KOPT-K1 (cell line): ENCODE data around the gene MIDN.

Experiments
- H3K27ac ChIP-seq: fragments of 200-600 bp; sonication (generic); 2 replicates; pipeline ENCODE4 v1.5.1; 2016; ENCODE audit warnings: antibody characterized with exemption, mild to moderate bottlenecking, low read depth, low read length; ENCODE audit not compliant: poor library complexity, severe bottlenecking
- H3K36me3 ChIP-seq: fragments of 200-600 bp; sonication (generic); 2 replicates; pipeline ENCODE4 v1.5.1; 2017; ENCODE audit warnings: antibody characterized with exemption, mild to moderate bottlenecking, low read length, moderate library complexity; ENCODE audit not compliant: insufficient read depth
- H3K9me3 ChIP-seq: fragments of 200-600 bp; sonication (generic); 2 replicates; pipeline ENCODE4 v1.5.1; 2017; ENCODE audit warnings: antibody characterized with exemption, low read length, mild to moderate bottlenecking; ENCODE audit not compliant: insufficient read depth, poor library complexity, severe bottlenecking

The MIDN gene

DNA sequence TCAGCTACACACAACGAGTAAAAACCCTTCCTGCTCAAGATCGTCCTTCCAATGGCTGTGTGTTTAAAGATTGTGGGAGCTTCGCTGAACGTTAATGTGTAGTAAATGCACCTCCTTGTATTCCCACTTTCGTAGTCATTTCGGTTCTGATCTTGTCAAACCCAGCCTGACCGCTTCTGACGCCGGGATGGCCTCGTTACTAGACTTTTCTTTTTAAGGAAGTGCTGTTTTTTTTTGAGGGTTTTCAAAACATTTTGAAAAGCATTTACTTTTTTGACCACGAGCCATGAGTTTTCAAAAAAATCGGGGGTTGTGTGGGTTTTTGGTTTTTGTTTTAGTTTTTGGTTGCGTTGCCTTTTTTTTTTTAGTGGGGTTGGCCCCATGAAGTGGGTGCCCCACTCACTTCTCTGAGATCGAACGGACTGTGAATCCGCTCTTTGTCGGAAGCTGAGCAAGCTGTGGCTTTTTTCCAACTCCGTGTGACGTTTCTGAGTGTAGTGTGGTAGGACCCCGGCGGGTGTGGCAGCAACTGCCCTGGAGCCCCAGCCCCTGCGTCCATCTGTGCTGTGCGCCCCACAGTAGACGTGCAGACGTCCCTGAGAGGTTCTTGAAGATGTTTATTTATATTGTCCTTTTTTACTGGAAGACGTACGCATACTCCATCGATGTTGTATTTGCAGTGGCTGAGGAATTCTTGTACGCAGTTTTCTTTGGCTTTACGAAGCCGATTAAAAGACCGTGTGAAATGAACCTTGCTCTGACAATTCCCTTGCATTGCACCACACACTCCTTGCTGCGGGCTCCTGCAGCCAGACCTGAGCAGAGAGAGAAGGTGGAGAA is 24.3 kb downstream of the MIDN start:
- peaks cover 60% of the 10 kb centered on the region for H3K36me3 ChIP-seq
- no peaks in the 10 kb centered on the region for H3K9me3 ChIP-seq
- H3K27ac ChIP-seq = no peak overlapping the region

DNA sequence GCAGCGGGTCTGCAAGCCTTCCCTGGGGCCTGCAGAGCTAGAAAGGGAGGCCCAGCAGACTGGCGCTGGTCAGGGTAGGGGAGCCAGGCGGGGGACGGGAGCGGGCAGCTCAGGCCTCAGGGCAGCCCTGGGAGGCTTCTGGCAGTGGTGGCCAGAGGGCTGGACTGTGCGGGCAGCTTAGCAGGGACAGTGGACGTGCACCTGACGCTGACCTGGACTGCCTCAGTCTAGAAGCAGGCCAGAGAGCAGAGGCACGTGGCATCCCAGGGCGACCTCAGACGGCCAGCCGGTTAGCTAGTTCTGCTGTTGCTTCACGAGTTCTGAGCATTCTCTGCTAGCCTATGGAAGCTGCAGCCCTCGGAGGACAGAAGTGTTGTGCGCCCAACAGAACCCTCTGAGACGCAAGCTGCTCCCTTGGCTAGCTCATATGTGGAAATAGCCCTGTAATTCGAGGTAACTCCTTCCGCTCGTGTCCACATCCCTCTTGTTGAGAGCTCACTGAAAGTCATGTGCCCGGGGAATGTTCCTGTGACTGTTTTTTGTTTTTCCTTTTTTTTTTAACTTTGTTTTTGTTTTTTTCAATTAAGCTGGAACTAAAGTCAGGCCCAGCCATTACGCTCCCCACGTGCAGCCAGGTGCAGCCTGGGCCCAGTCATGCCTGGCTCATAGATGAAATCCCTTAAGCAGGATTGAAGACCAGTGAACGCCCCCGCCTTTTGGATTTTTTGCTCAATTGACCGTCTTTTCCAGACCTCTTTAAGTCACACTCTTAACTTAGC is 25.1 kb downstream of the MIDN start:
- Histone ChIP-seq H3K9me3 (no peaks in the 10 kb centered on the region), H3K27ac (no peak overlapping the region), H3K36me3 (peaks cover 69% of the 10 kb centered on the region)

DNA sequence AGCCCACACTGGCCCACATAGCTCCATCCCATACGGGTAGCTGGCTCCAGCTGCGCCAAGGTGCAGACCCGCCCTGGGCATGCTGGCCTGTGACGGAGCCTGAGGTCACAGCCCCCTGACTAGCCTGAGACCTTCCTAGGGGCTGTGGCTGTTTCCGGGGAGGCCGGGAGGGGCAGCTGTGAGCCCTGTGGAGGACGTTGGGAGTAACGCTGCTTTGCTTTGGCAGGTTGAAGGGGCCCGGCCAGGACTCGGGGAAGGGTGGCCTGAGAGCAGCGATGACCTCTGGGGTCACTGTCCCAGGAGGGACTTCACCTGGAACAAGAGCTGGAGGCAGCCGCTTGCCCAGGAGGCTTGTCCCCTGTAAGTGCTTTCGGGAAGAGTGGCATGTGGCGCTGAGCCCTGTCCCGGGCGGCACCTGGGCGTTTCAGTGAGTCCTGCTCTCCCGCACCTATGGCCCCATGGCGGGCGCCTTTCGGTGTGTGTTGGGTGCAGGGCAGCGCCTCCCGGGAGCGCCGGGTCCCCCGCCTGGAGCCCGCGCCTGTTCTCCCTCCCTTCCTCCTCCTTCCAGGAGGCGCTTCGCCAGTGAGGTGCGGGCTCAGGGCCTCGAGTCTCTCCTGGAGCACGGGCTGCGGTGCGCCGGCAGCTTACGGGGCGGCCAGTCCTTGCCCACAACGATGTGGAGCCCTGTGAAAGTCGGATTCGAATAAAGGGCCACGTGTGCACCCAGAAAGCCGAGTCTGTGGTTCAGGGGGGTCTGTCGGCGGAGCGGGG is 25.9 kb downstream of the MIDN start:
- Histone ChIP-seq H3K36me3 (peaks cover 77% of the 10 kb centered on the region), H3K9me3 (no peaks in the 10 kb centered on the region), H3K27ac (peak overlapping the region; percentile 96)

DNA sequence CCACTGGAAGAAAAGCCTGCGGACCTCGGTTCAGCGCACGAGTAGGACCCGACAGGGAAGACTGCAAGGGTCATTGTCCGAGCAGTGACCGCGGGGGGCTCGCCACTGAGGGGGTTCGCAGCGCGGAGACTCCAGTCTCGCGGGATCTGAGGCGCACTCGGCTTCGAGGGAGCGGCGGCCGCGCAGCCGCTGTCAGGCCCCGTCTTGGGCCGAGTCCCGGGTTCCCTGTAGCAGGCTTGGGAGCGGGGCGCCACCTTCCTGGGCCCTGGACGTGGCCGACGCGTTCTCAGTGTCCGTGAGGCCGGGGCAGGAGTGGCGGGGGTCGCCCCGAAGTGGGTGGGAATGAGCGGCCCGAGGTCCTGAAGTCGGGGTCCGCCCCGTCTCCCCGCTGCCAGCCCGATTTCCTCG is 26.5 kb downstream of the MIDN start:
- Histone ChIP-seq H3K27ac (peak overlapping the region; percentile 96), H3K36me3 (peaks cover 81% of the 10 kb centered on the region), H3K9me3 (no peaks in the 10 kb centered on the region)

DNA sequence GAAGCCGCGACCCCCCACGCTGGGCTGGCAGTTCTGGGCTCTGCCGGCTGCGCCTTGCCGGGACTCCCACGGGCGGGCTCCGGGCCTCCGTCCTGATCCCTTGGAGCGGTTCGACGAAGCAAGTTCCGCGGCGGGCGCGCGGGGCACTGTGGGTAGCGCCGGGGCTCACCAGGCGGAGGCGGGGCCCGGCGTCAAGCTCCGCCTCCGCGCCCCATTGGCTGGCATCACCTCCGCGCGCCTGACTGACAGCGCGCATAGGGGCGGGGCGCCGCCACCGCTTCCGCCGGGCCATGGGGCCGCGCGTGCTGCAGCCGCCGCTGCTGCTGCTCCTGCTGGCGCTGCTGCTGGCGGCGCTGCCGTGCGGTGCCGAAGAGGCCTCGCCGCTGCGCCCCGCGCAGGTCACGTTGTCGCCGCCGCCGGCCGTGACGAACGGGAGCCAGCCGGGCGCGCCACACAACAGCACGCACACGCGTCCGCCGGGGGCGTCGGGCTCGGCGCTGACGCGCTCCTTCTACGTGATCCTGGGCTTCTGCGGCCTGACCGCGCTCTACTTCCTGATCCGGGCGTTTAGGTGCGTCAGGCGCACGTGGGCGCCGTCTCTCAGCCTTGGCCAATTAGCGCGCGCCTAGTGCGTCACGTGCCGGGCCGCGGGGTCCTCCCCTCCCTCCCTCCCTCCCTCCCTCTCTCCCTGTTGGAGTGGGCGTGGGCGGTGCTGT is 27.0 kb downstream of the MIDN start, which contains the start of gene FAM174C:
FAM174C (plus strand) TSS at position 271 of the 716 bp plus-strand sequence; CDS start at position 291, 20 bp downstream.
- no peaks in the 10 kb centered on the region for H3K9me3 ChIP-seq
- peaks cover 82% of the 10 kb centered on the region for H3K36me3 ChIP-seq
- peak within 1 kb of the TSS; percentile 96 for H3K27ac ChIP-seq

DNA sequence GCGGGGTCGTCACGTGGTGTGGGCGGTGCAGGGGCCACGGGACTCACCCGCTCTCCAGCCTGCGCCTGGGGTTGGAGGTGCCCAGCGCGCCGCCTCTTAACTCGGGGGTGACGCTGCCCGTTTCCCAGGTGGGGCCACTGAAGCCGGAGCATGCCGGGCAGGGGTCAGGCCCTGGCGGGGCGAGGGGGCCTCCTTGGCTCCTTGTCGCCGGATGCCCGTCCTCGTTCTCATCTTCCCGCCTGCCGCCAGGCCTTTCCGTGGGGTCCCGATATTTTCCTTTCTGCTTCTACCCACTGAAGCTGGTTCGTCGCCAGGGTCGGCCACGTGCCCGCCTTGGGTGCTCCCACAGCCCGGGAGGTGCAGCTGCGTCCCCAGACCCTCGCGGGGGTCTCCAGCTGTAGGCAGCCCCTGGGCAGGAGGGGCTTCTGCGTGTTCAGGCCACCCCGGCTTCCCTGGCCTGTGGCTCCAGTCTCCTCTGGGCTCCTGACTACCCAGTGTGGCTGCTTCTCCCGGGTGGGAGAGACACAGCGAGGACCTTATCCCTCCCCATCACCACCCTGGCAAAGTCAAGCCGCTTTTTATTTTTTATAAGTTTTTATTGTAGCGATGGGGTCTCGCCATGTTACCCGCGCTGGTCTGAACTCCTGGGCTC is 27.7 kb downstream of the MIDN start:
- Histone ChIP-seq H3K27ac (peak overlapping the region; percentile 96), H3K36me3 (peaks cover 76% of the 10 kb centered on the region), H3K9me3 (no peaks in the 10 kb centered on the region)

DNA sequence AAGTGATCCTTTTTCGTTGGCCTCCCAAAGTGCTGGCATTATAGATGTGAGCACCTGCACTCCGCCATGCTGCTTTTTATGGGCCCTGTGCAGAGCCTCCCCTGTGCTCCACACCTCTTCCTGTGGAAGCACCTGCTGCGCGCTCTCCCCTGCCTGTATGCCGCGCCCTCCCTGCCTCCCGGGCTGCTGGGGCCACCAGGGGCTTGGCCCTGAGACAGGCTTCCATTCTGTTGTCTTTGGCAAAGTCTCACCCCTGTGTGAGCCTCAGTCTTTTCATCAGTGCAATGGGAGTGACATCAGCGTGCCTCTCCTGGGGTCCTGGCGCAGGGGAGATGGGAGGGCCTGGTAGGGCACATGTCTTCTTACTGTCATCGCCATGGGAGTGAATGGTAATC is 28.2 kb downstream of the MIDN start:
- Histone ChIP-seq H3K36me3 (peaks cover 71% of the 10 kb centered on the region), H3K27ac (peak overlapping the region; percentile 96), H3K9me3 (no peaks in the 10 kb centered on the region)

DNA sequence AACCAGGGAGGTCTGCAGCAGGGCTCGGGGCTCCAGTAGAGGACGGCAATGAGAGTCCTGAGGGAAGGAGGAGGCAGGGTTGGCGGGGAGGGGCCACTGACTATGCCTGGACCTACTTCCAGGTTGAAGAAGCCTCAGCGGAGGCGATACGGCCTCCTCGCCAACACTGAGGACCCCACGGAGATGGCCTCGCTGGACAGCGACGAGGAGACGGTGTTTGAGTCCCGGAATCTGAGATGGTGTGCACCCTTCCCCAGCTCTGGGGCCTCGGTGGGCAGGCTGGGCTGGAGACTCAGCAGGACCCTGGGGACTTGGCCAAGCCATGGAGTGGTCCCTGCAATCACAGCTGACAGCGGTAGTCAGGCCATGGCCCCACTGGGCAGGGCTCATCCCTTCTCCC is 28.7 kb downstream of the MIDN start:
- Histone ChIP-seq H3K9me3 (no peaks in the 10 kb centered on the region), H3K36me3 (peaks cover 67% of the 10 kb centered on the region), H3K27ac (peak overlapping the region; percentile 96)

DNA sequence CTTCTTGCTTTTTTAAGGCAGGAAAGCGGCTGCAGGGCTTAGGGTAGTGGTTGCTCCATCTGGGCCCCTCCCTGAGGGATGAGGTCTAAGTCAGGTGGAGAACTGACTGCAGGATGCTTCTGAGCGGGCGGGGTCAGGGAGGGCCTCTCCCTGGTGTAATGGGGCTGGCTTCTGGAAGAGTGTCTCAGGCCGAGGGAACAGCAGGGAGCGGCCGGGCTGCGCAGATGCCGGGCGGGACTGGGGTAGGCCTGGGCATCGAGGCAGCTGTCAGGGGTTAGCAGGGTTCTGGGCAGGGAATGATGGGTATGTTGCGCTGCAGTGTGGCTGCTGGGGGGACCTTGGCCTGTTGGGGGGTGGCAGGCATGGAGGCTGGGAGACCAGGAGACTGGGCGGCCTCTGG is 29.7 kb downstream of the MIDN start:
- Histone ChIP-seq H3K9me3 (no peaks in the 10 kb centered on the region), H3K27ac (no peak overlapping the region), H3K36me3 (peaks cover 56% of the 10 kb centered on the region)

DNA sequence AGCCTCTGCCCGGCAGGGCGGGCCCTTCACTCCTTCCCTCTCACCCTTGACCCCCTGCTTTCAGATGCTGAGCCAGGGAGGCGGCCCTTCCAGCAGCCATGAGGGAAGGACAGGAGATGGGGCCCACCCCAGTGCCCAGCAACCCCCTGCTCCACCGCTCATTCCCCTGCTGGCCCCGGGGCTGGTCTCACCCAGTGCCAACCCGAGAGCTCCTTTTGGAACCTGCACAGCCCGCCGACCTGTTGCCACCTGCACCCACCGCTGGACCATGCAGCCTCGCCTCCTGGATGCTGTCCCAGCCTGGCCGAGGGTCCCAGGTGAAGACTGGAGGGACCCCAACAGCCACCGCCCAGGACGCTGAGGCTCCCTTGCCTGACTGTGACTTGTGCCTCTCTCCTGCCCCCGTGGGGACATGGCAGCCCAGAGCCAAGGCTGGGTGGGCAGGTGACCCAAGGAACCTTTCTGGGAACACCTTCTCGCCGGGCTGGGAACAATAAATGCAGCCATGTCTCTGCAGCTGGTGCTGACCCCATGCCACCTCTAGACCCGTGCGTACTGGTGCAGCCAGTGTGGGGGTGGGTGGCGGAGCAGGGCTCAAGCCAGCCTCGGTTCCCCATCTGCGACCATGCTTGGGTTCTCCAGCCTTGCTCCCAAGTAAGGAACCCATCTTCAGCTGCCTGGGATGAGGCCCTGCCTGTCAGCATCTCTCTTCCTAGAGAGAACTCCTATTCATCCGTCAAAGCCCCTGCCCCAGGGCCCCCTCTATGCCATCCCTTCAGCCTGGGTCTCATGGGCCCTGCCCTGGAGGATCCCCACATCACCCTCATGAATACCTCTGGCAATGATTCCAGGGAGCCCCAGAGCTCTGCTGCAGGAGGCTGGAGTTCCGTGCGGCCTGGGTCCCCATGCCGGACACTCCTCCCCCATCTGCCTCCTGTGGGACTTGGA is 30.6 kb downstream of the MIDN start:
- Histone ChIP-seq H3K36me3 (peaks cover 47% of the 10 kb centered on the region), H3K9me3 (no peaks in the 10 kb centered on the region), H3K27ac (no peak overlapping the region)

DNA sequence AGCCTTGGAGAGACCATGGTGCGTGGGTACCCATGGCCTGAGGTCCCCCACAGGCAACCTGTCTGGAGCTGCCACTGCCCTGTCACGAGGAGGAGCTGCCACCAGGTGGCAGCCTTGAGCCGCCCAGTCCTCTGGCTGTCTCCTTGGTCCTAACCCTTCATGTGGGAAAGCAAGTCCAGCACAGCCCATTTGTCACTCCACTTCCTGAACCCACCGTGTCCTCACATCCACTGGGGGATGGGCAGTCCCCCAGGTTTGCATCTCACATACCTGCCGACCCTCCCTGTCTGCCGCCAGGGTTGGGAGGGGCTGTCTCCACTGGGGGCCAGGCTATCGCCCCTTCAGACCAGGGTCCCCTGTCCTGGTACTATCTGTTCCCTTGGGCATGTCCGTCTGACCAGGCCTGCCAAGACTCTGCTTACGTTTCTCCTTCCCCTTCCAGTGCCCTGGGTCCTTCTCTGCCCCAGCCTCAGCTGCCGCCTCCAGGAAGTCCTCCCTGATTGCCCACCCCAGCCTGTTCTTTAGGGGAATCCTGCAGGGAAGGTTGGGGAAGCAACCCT is 31.5 kb downstream of the MIDN start:
- no peak overlapping the region for H3K27ac ChIP-seq
- no peaks in the 10 kb centered on the region for H3K9me3 ChIP-seq
- peaks cover 39% of the 10 kb centered on the region for H3K36me3 ChIP-seq

DNA sequence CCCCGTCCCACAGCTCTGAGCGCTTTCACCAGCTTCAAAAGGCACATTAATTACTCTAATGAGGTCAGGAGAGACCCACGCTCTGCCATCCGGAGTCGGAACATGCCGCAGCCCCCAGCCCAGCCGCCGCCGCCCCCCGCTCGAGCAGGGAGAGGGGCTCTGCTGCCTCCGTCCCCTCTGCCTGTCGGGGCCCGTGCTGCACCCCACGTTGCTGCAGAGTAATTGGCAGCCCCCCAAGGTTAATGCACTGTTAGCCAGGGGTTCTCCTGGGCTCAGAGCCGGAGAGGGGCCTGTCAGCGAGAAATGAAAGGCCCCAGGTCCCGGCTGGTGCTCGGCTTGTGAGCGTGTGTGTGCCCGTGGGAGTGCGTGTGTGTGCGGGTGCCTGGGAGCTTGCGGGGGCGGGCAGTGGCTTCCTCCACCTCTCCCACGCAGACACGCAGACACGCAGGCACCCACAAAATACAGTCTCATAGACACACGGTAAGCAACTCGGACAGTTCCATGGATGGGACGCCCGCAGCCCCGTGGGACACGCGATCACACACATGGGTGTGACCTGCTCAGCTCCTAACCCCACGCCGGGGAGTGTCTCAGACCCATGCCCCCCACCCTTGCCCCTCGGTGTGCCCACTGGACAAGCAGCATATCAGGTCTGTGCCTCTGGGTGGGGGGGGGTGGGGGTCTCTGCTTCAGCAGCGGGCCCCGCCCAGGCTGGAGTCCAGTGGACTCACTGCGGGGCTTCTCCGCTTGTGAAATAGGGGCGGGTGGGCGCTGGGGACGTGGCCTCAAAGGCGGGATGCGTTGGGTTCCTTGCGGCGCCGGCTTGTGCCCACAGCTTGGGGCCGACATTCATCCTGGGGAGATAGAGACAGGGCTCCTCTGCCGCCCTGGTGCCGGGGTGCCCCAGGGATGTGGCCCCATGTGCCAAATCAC is 32.5 kb downstream of the MIDN start:
- peaks cover 36% of the 10 kb centered on the region for H3K36me3 ChIP-seq
- H3K27ac ChIP-seq = no peak overlapping the region
- no peaks in the 10 kb centered on the region for H3K9me3 ChIP-seq
